Measurements from ENCODE around the gene CCDC78. TPM values are rescaled to one million over a fixed set of nuclear protein-coding genes. Genes with fewer than 3 reads are reported as not detected.
A peak's percentile ranks its signal among the peaks of the same experiment; 100 is the strongest.

CCDC78 gene
- total RNA-seq, 4 donors from 2014 or later, result 0.13 TPM; not detected in 3

DNA sequence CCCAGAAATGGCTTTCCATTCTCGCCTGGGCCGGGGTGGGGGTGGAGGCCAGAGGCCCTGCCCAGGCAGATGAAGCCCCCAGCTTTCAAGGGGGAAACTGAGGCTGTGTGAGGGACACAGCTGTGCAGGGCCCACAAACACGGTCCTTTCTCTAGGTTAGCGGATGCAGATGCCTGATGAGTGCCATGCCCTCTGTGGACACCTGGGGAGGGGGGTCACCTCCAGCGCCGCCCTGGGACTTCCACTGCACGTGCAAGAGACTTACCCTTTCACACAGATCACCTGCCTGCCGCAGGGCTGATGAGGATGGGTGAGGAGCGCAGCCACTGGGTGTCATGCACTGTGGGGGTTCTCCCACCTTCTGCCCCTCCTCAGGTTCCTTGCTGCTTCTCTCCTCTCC, 7.9 kb downstream of the CCDC78 start:
- H3K4me1 ChIP-seq, result peaks cover 0 to 68% (median 32%) of the 10 kb centered on the region in 3 donors

DNA sequence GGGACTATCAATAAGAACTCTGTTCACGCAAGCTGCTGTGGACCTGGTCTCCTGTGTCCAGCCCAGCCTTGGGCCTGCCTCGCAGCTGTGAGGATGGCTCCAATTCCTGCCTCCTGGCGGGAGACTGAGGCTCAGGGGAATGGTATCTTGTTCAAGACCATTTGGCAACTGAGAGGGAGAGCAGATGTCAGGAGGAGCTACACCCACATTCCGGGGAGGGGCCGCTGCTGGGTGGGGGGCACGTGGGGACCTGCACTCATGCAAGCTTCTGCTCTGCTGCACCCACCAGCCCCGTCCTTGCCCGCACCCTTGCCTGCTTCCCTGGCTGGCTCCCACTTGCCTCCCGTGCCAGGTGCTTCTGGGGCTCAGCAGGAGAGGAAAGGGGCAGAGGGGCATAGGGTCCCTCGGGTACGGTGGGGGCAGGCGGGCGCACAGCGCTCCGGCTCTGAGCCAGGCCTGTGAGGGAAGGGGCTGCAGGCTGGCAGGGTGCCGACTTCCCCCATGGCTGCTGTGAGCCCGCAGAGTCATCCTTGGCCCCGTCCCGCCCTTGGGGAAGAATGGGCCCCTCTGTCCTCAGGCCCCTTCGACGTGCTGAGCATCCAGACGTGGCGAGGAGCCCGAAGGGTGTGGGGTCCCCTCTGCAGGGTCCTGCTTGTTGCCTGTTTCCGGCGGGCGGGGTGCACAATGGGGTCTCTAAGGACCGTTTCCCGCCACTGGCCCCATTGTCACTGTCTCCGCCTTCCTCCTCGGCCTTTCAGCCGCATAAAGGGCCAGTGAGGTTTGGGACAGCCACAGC, 8.6 kb downstream of the CCDC78 start:
- Histone ChIP-seq H3K4me1 (peaks cover 0 to 68% (median 32%) of the 10 kb centered on the region in 3 donors), H3K27ac (peak overlapping the region in 1 of 4 donors; percentile 24), H3K27me3 (no peaks in the 10 kb centered on the region), H3K4me3 (no peak overlapping the region), H3K9me3 (no peaks in the 10 kb centered on the region), H3K36me3 (peaks cover 0 to 13% of the 10 kb centered on the region in 2 donors)
- ATAC-seq, result no peak
- TF ChIP-seq, protein P1, sequence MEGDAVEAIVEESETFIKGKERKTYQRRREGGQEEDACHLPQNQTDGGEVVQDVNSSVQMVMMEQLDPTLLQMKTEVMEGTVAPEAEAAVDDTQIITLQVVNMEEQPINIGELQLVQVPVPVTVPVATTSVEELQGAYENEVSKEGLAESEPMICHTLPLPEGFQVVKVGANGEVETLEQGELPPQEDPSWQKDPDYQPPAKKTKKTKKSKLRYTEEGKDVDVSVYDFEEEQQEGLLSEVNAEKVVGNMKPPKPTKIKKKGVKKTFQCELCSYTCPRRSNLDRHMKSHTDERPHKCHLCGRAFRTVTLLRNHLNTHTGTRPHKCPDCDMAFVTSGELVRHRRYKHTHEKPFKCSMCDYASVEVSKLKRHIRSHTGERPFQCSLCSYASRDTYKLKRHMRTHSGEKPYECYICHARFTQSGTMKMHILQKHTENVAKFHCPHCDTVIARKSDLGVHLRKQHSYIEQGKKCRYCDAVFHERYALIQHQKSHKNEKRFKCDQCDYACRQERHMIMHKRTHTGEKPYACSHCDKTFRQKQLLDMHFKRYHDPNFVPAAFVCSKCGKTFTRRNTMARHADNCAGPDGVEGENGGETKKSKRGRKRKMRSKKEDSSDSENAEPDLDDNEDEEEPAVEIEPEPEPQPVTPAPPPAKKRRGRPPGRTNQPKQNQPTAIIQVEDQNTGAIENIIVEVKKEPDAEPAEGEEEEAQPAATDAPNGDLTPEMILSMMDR (IDR thresholded peaks at IDR 0.05), result no peak
- no peak for TF ChIP-seq POLR2A (IDR thresholded peaks at IDR 0.05)
- TF ChIP-seq EP300 (IDR thresholded peaks at IDR 0.05), result no peak
- no peak for TF ChIP-seq POLR2AphosphoS5 (IDR thresholded peaks at IDR 0.05)
- no CpG with 5 or more reads among the region's 32 CpGs for WGBS, 2 donors (ENCODE audit: low coverage in 1 of 2)

More for the DNA sequence above, 7.9 kb downstream of the CCDC78 start:
- WGBS, 2 donors (ENCODE audit: low coverage in 1 of 2), result 92% methylated on average over 2 of the region's 9 CpGs; no CpG with 5 or more reads in 1 of the 2 donors
- H3K27me3 ChIP-seq, result no peaks in the 10 kb centered on the region
- TF ChIP-seq EP300 (IDR thresholded peaks at IDR 0.05), result no peak
- TF ChIP-seq POLR2A (IDR thresholded peaks at IDR 0.05), result no peak
- no peak for TF ChIP-seq POLR2AphosphoS5 (IDR thresholded peaks at IDR 0.05)
- TF ChIP-seq, protein P1 (IDR thresholded peaks at IDR 0.05), result no peak
- no peak for ATAC-seq
- no peaks in the 10 kb centered on the region for H3K9me3 ChIP-seq
- peaks cover 0 to 15% of the 10 kb centered on the region in 2 donors for H3K36me3 ChIP-seq
- no peak overlapping the region for H3K27ac ChIP-seq
- H3K4me3 ChIP-seq, result no peak overlapping the region

DNA sequence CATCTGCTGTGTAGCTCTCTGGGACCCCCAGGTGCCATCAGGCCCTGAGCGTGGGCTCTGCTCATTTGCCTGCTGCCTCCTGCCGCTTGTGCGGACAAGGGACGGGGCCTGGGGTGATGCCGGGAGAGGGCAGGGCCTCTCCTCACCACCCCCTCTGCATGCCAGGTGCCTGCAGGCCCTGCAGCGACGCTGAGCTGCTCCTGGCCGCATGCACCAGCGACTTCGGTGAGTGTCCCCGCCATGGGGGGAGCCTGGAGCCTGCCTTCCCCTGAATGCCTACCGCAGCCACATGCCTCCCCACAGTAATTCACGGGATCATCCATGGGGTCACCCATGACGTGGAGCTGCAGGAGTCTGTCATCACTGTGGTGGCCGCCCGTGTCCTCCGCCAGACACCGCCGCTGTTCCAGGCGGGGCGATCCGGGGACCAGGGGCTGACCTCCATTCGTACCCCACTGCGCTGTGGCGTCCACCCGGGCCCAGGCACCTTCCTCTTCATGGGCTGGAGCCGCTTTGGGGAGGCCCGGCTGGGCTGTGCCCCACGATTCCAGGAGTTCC, 9.4 kb downstream of the CCDC78 start:
- H3K27ac ChIP-seq, result no peak overlapping the region
- H3K4me3 ChIP-seq, result no peak overlapping the region
- 92% methylated on average over 2 of the region's 29 CpGs; no CpG with 5 or more reads in 1 of the 2 donors for WGBS, 2 donors (ENCODE audit: low coverage in 1 of 2)
- H3K36me3 ChIP-seq, result peaks cover 0 to 7% of the 10 kb centered on the region in 2 donors
- peaks cover 0 to 62% (median 28%) of the 10 kb centered on the region in 3 donors for H3K4me1 ChIP-seq
- ATAC-seq, result no peak
- peaks cover 6% of the 10 kb centered on the region for H3K27me3 ChIP-seq
- no peaks in the 10 kb centered on the region for H3K9me3 ChIP-seq
- no peak for TF ChIP-seq POLR2AphosphoS5 (IDR thresholded peaks at IDR 0.05)
- TF ChIP-seq POLR2A (IDR thresholded peaks at IDR 0.05), result no peak
- no peak for TF ChIP-seq EP300 (IDR thresholded peaks at IDR 0.05)
- TF ChIP-seq, protein P1 (IDR thresholded peaks at IDR 0.05), result no peak

DNA sequence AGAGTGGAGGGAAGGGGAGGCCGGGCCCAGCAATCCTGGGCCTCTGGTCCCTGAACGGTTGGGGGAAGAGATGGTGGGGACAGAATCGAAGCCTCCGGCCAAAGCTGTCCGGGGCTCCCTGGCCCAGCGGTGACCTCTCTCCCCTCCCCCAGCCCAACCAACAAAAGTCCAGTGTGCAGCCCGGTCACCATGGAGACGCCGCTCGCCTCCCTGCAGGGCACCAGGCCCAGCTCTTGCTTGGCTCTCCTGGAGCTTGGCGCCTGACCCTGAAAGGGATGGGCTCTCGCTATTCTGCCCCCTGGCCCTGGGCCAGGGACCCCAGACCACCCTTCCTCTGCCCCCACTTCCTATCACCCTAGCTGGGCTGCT, 10.1 kb downstream of the CCDC78 start:
- WGBS, 2 donors (ENCODE audit: low coverage in 1 of 2), result 11% methylated on average over 5 of the region's 12 CpGs; no CpG with 5 or more reads in 1 of the 2 donors
- peaks cover 0 to 62% (median 23%) of the 10 kb centered on the region in 3 donors for H3K4me1 ChIP-seq
- H3K27ac ChIP-seq, result peak overlapping the region in 2 of 4 donors; percentile 64 to 80
- peaks cover 0 to 6% of the 10 kb centered on the region in 2 donors for H3K36me3 ChIP-seq
- no peak for ATAC-seq
- TF ChIP-seq POLR2AphosphoS5 (IDR thresholded peaks at IDR 0.05) (no peak), POLR2A (IDR thresholded peaks at IDR 0.05) (no peak)
- H3K27me3 ChIP-seq, result peaks cover 13% of the 10 kb centered on the region
- H3K4me3 ChIP-seq, result peak overlapping the region in 1 of 2 donors; percentile 79
- no peaks in the 10 kb centered on the region for H3K9me3 ChIP-seq

DNA sequence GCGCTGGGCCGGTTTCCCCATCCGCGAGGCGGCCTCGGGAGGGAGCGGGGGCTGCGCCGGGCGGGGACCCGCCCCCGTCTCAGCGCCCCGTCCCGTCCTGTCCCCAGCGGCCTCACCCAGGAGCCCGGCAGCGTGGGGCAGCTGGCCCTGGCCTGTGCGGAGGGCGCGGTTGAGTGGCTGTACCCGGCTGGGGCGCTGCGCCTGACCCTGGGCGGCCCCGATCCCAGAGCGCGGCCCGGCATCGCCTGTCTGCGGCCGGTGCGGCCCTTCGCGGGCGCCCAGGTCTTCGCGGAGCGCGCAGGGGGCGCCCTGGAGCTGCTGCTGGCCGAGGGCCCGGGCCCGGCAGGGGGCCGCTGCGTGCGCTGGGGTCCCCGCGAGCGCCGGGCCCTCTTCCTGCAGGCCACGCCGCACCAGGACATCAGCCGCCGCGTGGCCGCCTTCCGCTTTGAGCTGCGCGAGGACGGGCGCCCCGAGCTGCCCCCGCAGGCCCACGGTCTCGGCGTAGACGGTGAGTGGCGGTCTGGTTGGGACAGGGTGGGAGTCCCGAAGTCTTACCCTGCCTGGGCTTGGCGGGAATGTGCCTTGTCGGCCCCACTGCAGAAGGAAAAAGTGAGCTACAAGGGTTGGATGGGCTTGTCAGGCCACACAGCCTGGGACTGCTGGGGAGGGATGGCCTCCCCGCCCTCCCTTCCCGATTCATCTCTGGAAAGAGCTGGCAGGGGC, 10.6 kb downstream of the CCDC78 start:
- peaks cover 0 to 6% of the 10 kb centered on the region in 2 donors for H3K36me3 ChIP-seq
- H3K4me1 ChIP-seq, result peaks cover 0 to 61% (median 23%) of the 10 kb centered on the region in 3 donors
- WGBS, 2 donors (ENCODE audit: low coverage in 1 of 2), result no CpG with 5 or more reads among the region's 74 CpGs
- H3K9me3 ChIP-seq, result no peaks in the 10 kb centered on the region
- peak overlapping the region; percentile 73 to 79 for H3K4me3 ChIP-seq
- TF ChIP-seq, protein P1 (IDR thresholded peaks at IDR 0.05), result peak in 2 of 4 experiments; percentile 23 to 24
- TF ChIP-seq EP300 (IDR thresholded peaks at IDR 0.05), result no peak
- H3K27ac ChIP-seq, result peak overlapping the region in 3 of 4 donors; percentile 64 to 80 (median 74)
- ATAC-seq, result no peak
- H3K27me3 ChIP-seq, result peaks cover 18% of the 10 kb centered on the region
